ENCODE data around the gene GNAO1.

The GNAO1 gene

GRCh38 chr16:56400458-56400857 is 209.2 kb downstream of the GNAO1 start:
- no peak for DNase-seq (ENCODE audit: low read depth)

DNA sequence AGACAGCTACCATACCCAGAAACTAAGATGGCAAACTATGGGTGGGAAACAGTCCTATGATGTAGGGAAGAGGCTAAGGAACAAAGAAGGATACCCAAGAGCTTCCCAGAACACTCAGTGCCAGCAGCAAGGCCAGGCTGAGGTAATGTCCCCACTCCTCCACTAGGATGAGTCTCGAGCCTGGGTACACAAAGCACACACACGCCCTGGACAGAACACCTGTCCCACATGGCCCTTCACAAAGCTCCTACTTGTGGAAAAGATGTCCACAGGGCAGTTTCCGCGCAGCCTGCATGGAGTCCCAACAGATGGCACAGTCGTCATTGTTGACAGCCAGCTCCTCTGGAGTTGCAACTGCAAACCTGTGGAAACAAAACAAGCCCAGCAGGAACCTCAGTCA is 210.2 kb downstream of the GNAO1 start:
- no peak for DNase-seq (ENCODE audit: low read depth)

DNA sequence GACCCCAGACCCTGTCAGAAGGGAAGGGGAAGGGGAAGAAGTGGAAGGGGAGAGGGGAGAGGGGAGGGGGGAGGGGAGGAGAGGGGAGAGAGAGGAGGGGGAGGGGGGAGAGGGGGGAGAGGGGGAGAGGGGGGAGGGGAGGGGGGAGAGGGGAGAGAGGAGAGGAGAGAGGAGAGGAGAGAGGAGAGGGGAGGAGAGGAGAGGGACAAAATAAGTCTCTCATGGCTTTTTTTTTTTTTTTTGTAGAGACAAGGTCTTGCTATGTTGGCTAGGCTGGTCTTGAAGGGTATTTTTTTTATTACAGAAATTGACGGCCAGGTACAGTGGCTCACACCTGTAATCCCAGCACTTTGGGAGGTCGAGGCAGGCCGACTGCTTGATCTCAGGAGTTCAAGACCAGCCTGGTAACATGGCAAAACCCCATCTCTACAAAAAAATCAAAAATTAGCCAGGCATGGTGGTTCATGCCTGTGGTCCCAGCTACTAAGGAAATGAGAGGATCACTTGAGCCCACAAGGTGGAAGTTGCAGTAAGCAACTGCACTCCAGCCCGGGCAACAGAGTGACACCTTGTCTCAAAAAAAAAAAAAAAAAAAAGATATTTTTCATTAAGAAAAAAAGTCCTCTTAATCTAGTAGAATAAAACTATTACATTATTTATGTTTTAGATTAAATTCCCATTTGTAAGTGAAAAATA is 214.8 kb downstream of the GNAO1 start:
- no peak for DNase-seq (ENCODE audit: low read depth)

Data from GM04504 (cell line).